IMR-90 (cell line): ENCODE results near the gene OXCT2. TPM values are rescaled to one million over a fixed set of nuclear protein-coding genes. Genes with fewer than 3 reads are reported as not detected.
"Not testable (repeated sequence)": the region's sequence is repeated elsewhere in the genome, so short reads cannot be mapped to it uniquely, and the experiment has no call there.

Experiments
- ATAC-seq: fragments of 200-7000 bp; cut with Tn5 transposase; 2 replicates; pipeline ENCODE4 v1.9.1; 2020; ENCODE audit warnings: low read depth, mild to moderate bottlenecking, moderate library complexity
- BruUV-seq: library from RNA; stranded (reverse); fragments of 400-500 nt; replicated peaks from 2 replicates; lab custom pipeline; 2021; lab: Mats Ljungman, UMichigan
- CTCF ChIA-PET: fragments of 300-600 bp; formaldehyde crosslinking; extraction: SDS; loops from one replicate; lab custom pipeline; 2021; ENCODE audit warnings: antibody characterized with exemption; lab: Yijun Ruan, JAX
- POLR2A ChIA-PET: fragments of 300-600 bp; sonication (Branson Sonifier 250); formaldehyde crosslinking; loops from one replicate; lab custom pipeline; 2022; ENCODE audit warnings: antibody characterized with exemption; ENCODE audit not compliant: unreplicated experiment; lab: Charles Lee
- DNase-seq: peaks from one replicate; pipeline ENCODE4 v3.0.0; 2013
- H2AFZ ChIP-seq: replicated peaks from 2 replicates; pipeline ENCODE3; 2013; ENCODE audit warnings: low read length, mild to moderate bottlenecking; ENCODE audit not compliant: poor library complexity
- H2AK5ac ChIP-seq: 2 replicates; pipeline ENCODE4 v1.6.1; 2013; ENCODE audit warnings: low read depth, low read length, inconsistent platforms
- H2AK9ac ChIP-seq: replicated peaks from 2 replicates; pipeline ENCODE3; 2013; ENCODE audit warnings: mild to moderate bottlenecking, low read depth, low read length, moderate library complexity; ENCODE audit not compliant: poor library complexity
- H2BK120ac ChIP-seq: 2 replicates; pipeline ENCODE4 v1.6.1; 2013; ENCODE audit warnings: low read depth, low read length, inconsistent platforms
- H2BK15ac ChIP-seq: 3 replicates; pipeline ENCODE4 v1.6.1; 2013; ENCODE audit warnings: low read depth, low read length, inconsistent platforms
- H2BK20ac ChIP-seq: 2 replicates; pipeline ENCODE4 v1.6.1; 2013; ENCODE audit warnings: low read depth, mild to moderate bottlenecking, inconsistent platforms, low read length, moderate library complexity
- H2BK5ac ChIP-seq: 2 replicates; pipeline ENCODE4 v1.6.1; 2013; ENCODE audit warnings: mild to moderate bottlenecking, low read depth, low read length, inconsistent platforms; ENCODE audit not compliant: poor library complexity, severe bottlenecking
- H3K14ac ChIP-seq: replicated peaks from 2 replicates; pipeline ENCODE4 v1.6.1; 2013; ENCODE audit warnings: low read depth, low read length, inconsistent platforms
- H3K18ac ChIP-seq: 2 replicates; pipeline ENCODE4 v1.6.1; 2013; ENCODE audit warnings: low read depth, low read length, control low read depth
- H3K23ac ChIP-seq: 2 replicates; pipeline ENCODE4 v1.6.1; 2013; ENCODE audit warnings: low read depth, low read length, inconsistent platforms
- H3K27ac ChIP-seq: 2 replicates; pipeline ENCODE4 v1.5.1; 2013; ENCODE audit warnings: mild to moderate bottlenecking, control low read depth, low read length; ENCODE audit not compliant: insufficient read depth
- H3K27me3 ChIP-seq: 2 replicates; pipeline ENCODE4 v1.6.1; 2013; ENCODE audit warnings: low read length; ENCODE audit not compliant: control insufficient read depth, insufficient read depth
- H3K36me3 ChIP-seq: 2 replicates; pipeline ENCODE4 v1.6.1; 2013; ENCODE audit warnings: low read length, mixed read lengths; ENCODE audit not compliant: control insufficient read depth, insufficient read depth
- H3K4ac ChIP-seq: 2 replicates; pipeline ENCODE4 v1.6.1; 2013; ENCODE audit warnings: low read depth, low read length, inconsistent platforms
- H3K4me1 ChIP-seq: 2 replicates; pipeline ENCODE4 v1.6.1; 2013; ENCODE audit warnings: low read length, mixed read lengths; ENCODE audit not compliant: control insufficient read depth, insufficient read depth
- H3K4me2 ChIP-seq: 2 replicates; pipeline ENCODE4 v1.6.1; 2013; ENCODE audit warnings: low read depth, mild to moderate bottlenecking, control low read depth, low read length, moderate library complexity
- H3K4me3 ChIP-seq: 2 replicates; pipeline ENCODE4 v1.5.1; 2013; ENCODE audit warnings: low read depth, mild to moderate bottlenecking, control low read depth, low read length, moderate library complexity; ENCODE audit not compliant: insufficient read depth
- H3K56ac ChIP-seq: 2 replicates; pipeline ENCODE4 v1.6.1; 2013; ENCODE audit warnings: low read length, inconsistent platforms; ENCODE audit not compliant: insufficient read depth; ENCODE audit errors: extremely low read depth
- H3K79me1 ChIP-seq, 2 experiments: 2 replicates each; pipeline ENCODE4 v1.6.1; 2013; ENCODE audit warnings: low read length in 2 of 2, inconsistent platforms in 1 of 2, low read depth in 1 of 2
- H3K9ac ChIP-seq: 2 replicates; pipeline ENCODE4 v1.6.1; 2013; ENCODE audit warnings: low read depth, low read length, control low read depth
- H3K9me1 ChIP-seq: 2 replicates; pipeline ENCODE4 v1.6.1; 2013; ENCODE audit warnings: low read length, inconsistent platforms; ENCODE audit not compliant: insufficient read depth
- H3K9me3 ChIP-seq: 2 replicates; pipeline ENCODE4 v1.6.1; 2013; ENCODE audit warnings: low read length; ENCODE audit not compliant: control insufficient read depth, insufficient read depth
- H4K20me1 ChIP-seq: 2 replicates; pipeline ENCODE4 v1.6.1; 2013; ENCODE audit warnings: low read length, inconsistent platforms; ENCODE audit not compliant: insufficient read depth
- H4K5ac ChIP-seq: 2 replicates; pipeline ENCODE4 v1.6.1; 2013; ENCODE audit warnings: mild to moderate bottlenecking, low read depth, low read length, control low read depth
- H4K8ac ChIP-seq, 2 experiments: 2 replicates each; pipeline ENCODE4 v1.6.1; 2013; ENCODE audit warnings: low read depth in 2 of 2, low read length in 2 of 2, control low read depth in 1 of 2, inconsistent platforms in 1 of 2
- H4K91ac ChIP-seq: 2 replicates; pipeline ENCODE4 v1.6.1; 2013; ENCODE audit warnings: low read depth, low read length, inconsistent platforms; ENCODE audit not compliant: insufficient read depth
- WGBS, 2 experiments: methylation state at CpG; one replicate each; pipeline versions ENCODE4 v1.1.5 to v1.1.7; 2013; ENCODE audit warnings: missing lambda C conversion rate in 2 of 2; ENCODE audit not compliant: insufficient read length in 1 of 2; ENCODE audit errors: extremely low coverage in 2 of 2; 5-methylcytosine and 5-hydroxymethylcytosine counted together
- dilution Hi-C: fragments of 300-500 bp; cut with HindIII; formaldehyde crosslinking; loops from one replicate; pipeline ENCODE4 v1.14.3; 2018; ENCODE audit warnings: low sequenced_read_pairs; ENCODE audit not compliant: unreplicated experiment
- in situ Hi-C: fragments of 300-500 bp; cut with MboI; formaldehyde crosslinking; loops from 3 replicates; pipeline ENCODE4 v1.14.3; 2019; ENCODE audit warnings: low sequenced_read_pairs, inconsistent platforms, mixed read lengths
- intact Hi-C: fragments of 100-400 bp; cut with micrococcal nuclease; formaldehyde crosslinking; loops from 2 replicates; pipeline ENCODE4 v1.10.0; 2022
- polyA plus RNA-seq, 3 experiments: library from polyadenylated mRNA; depleted of rRNA; stranded (reverse); fragments of >200 nt; gene quantifications; 2 replicates each; pipeline ENCODE4 v1.2.3, GENCODE V29; 2012; ENCODE audit warnings: low replicate concordance in 1 of 3
- total RNA-seq: library from RNA; depleted of rRNA; stranded (reverse); fragments of >200 nt; gene quantifications from 2 replicates; pipeline ENCODE4 v1.2.3, GENCODE V29; 2012

Gene OXCT2
- total and polyA plus RNA-seq, 2 of the 4 experiments (the other 2 are of a cell fraction), result 0.18 to 0.22 TPM

DNA sequence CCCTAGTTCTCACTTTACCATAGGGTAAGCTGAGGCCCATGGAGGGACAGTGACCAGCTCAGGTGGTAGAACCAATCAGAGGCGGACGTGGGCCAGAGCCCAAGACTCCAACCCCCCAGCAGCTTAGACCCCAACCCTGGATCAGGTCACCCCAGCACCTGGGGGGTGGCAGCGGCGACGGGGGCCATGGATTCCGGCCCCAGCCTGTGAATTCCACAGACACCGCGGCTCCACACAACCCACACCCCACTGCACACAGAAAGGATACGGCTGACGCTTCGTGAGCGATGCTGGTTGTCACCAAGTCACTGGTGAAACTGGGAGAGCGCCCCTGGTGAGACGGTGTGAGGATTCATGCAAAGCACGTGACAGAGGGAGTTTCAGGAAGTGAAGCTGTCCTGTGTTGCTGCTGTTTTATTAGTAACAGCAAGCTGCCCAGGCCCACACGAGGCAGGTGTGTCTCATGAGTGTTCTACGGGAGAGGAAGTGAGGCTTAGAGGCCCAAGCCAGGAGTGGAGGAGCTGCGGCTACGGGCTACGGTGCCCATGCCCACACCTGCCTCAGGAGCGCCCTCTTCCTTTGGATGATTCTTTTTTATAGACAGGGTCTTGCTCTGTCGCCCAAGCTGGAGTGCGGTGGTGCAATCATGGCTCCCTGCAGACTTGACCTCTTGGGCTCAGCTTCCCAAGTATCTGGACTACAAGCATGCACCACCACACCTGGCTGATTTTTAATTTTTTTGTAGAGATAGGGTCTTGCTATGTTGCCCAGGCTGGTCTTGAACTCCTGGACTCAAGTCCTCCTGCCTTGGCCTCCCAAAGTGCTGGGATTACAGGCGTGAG lies 46.2 kb upstream of the OXCT2 start:
- H3K4me1 ChIP-seq, H2AK5ac ChIP-seq, DNase-seq, POLR2A ChIA-PET, H3K79me1 ChIP-seq, H3K27me3 ChIP-seq, H3K4ac ChIP-seq, H4K8ac ChIP-seq, H4K91ac ChIP-seq, H3K14ac ChIP-seq, ATAC-seq, H3K27ac ChIP-seq, H2AFZ ChIP-seq, H2BK20ac ChIP-seq, H3K56ac ChIP-seq, dilution Hi-C loops, H3K4me3 ChIP-seq, H2BK15ac ChIP-seq, H2BK120ac ChIP-seq, H2AK9ac ChIP-seq, H4K20me1 ChIP-seq, H3K9ac ChIP-seq, H3K9me1 ChIP-seq, H3K36me3 ChIP-seq, H4K5ac ChIP-seq, H3K9me3 ChIP-seq, H3K23ac ChIP-seq, H2BK5ac ChIP-seq, H3K18ac ChIP-seq, BruUV-seq, H3K4me2 ChIP-seq: not testable (repeated sequence)
- CTCF ChIA-PET, result interaction anchor here (0.8 to 1.0 kb wide), 2 partner anchors 85 to 215 kb away, joined by 3 read pairs; no protein-coding TSS in a partner anchor
- in situ Hi-C loops, result loop anchor here (10.0 kb wide), 1 partner anchor 217 kb away; no protein-coding TSS in a partner anchor
- 83% methylated on average over 1 of the region's 24 CpGs; no CpG with 5 or more reads in 1 of the 2 experiments for WGBS, 2 experiments
- intact Hi-C loops, result loop anchor here (2.0 to 5.0 kb wide), 2 partner anchors 101 to 520 kb away; no protein-coding TSS in a partner anchor
